Sigmoid colon (tissue), 7 donors: Measurements from ENCODE around the gene LNPEP. TPM values are rescaled to one million over a fixed set of nuclear protein-coding genes. Genes with fewer than 3 reads are reported as not detected.

Source experiments
- DNase-seq: peaks from one replicate; pipeline ENCODE4 v3.0.0-alpha.2; 2019
- H3K27ac ChIP-seq, 4 donors: fragments of 200-600 bp; sonication (generic); one replicate each; pipeline ENCODE4 v1.5.1; 2016 to 2019; ENCODE audit warnings: mild to moderate bottlenecking in 1 of 4
- H3K27me3 ChIP-seq, 3 donors: fragments of 200-600 bp; sonication (generic); one replicate each; pipeline ENCODE4 v1.5.1; 2019; ENCODE audit warnings: mild to moderate bottlenecking in 1 of 3
- H3K36me3 ChIP-seq, 4 donors: fragments of 200-600 bp; sonication (generic); one replicate each; pipeline ENCODE4 v1.5.1; 2016 to 2019
- H3K4me1 ChIP-seq, 4 donors: fragments of 200-600 bp; sonication (generic); one replicate each; pipeline ENCODE4 v1.5.1; 2017 to 2019
- H3K4me3 ChIP-seq, 4 donors: fragments of 200-600 bp; sonication (generic); one replicate each; pipeline ENCODE4 v1.5.1; 2017 to 2019; ENCODE audit warnings: mild to moderate bottlenecking in 2 of 4, moderate library complexity in 1 of 4
- H3K9me3 ChIP-seq, 4 donors: fragments of 200-600 bp in 3 of 4; sonication (generic) in 3 of 4; one replicate each; pipeline versions ENCODE4 v1.5.1 to v1.6.1; 2013 to 2019
- EP300 ChIP-seq, 4 donors: sonication (generic); formaldehyde crosslinking; IDR thresholded peaks; one replicate each; pipeline ENCODE4 v1.6.1; 2017; ENCODE audit warnings: antibody characterized with exemption in 4 of 4
- POLR2A ChIP-seq, 2 donors: fragments of 450-650 bp; IDR thresholded peaks; one replicate each; pipeline ENCODE4 v1.6.1; 2016; ENCODE audit warnings: antibody characterized with exemption in 2 of 2, mild to moderate bottlenecking in 2 of 2, moderate library complexity in 2 of 2
- POLR2AphosphoS5 ChIP-seq, 4 donors: sonication (generic); formaldehyde crosslinking; IDR thresholded peaks; one replicate each; pipeline ENCODE4 v1.6.1; 2017; ENCODE audit warnings: antibody characterized with exemption in 4 of 4
- WGBS, 2 donors: extraction: QIAGEN DNeasy Blood & Tissue Kit; methylation state at CpG; one replicate each; pipeline ENCODE4 v1.1.7; 2013; 5-methylcytosine and 5-hydroxymethylcytosine counted together
- intact Hi-C: fragments of 100-400 bp; cut with DNase I; formaldehyde crosslinking; loops from one replicate; pipeline ENCODE4 v1.15.1; 2023
- polyA plus RNA-seq, 3 donors: library from polyadenylated mRNA; stranded (reverse); fragments of 200-250 nt; gene quantifications; one replicate each; pipeline ENCODE4 v1.2.3, GENCODE V29; 2013
- total RNA-seq, 4 donors: library from RNA; depleted of rRNA; stranded (reverse); fragments of >200 nt; gene quantifications; one replicate each; pipeline ENCODE4 v1.1.0, GENCODE V29; 2016
- TF ChIP-seq, protein P1 (sequence below), 4 experiments: fragments of 450-650 bp in 3 of 4; fragments of 200-600 bp in 1 of 4; IDR thresholded peaks; one replicate each; pipeline ENCODE4 v1.5.1; 2016 to 2019; ENCODE audit warnings: antibody characterized with exemption in 4 of 4, mild to moderate bottlenecking in 3 of 4, moderate library complexity in 2 of 4
- donor health status: healthy with polysubstance abuse.
- donor health status: Bipolar disorder and iron deficiency.
- donor health status: healthy.

The LNPEP gene
- total and polyA plus RNA-seq, 7 donors = 1.4 to 68.1 (median 45.2) TPM

GRCh38 chr5:97026721-97027120 lies 90.8 kb downstream of the LNPEP start:
- peaks cover 11 to 79% (median 18%) of the 10 kb centered on the region in 4 donors for H3K36me3 ChIP-seq
- intact Hi-C loops = no loop called here

GRCh38 chr5:97037819-97038218 lies 101.9 kb downstream of the LNPEP start:
- 73 to 89% methylated on average over 7 of the region's 7 CpGs for WGBS, 2 donors
- Histone ChIP-seq H3K27me3 (no peaks in the 10 kb centered on the region), H3K27ac (no peak overlapping the region), H3K4me1 (peaks cover 0 to 3% (median 0%) of the 10 kb centered on the region in 4 donors), H3K4me3 (no peak overlapping the region), H3K9me3 (no peaks in the 10 kb centered on the region), H3K36me3 (peaks cover 0 to 10% (median 0%) of the 10 kb centered on the region in 4 donors)
- TF ChIP-seq POLR2A (IDR thresholded peaks at IDR 0.05) (no peak), POLR2AphosphoS5 (IDR thresholded peaks at IDR 0.05) (no peak), EP300 (IDR thresholded peaks at IDR 0.05) (no peak)
- TF ChIP-seq, protein P1, sequence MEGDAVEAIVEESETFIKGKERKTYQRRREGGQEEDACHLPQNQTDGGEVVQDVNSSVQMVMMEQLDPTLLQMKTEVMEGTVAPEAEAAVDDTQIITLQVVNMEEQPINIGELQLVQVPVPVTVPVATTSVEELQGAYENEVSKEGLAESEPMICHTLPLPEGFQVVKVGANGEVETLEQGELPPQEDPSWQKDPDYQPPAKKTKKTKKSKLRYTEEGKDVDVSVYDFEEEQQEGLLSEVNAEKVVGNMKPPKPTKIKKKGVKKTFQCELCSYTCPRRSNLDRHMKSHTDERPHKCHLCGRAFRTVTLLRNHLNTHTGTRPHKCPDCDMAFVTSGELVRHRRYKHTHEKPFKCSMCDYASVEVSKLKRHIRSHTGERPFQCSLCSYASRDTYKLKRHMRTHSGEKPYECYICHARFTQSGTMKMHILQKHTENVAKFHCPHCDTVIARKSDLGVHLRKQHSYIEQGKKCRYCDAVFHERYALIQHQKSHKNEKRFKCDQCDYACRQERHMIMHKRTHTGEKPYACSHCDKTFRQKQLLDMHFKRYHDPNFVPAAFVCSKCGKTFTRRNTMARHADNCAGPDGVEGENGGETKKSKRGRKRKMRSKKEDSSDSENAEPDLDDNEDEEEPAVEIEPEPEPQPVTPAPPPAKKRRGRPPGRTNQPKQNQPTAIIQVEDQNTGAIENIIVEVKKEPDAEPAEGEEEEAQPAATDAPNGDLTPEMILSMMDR (IDR thresholded peaks at IDR 0.05) = no peak
- intact Hi-C loops = no loop called here
- DNase-seq = no peak

More at GRCh38 chr5:97026721-97027120, 90.8 kb downstream of the LNPEP start:
- WGBS, 2 donors = 93 to 95% methylated on average over 6 of the region's 6 CpGs
- no peak for DNase-seq
- Histone ChIP-seq H3K9me3 (no peaks in the 10 kb centered on the region), H3K4me3 (no peak overlapping the region), H3K27me3 (no peaks in the 10 kb centered on the region), H3K27ac (no peak overlapping the region), H3K4me1 (peaks cover 0 to 12% (median 5%) of the 10 kb centered on the region in 4 donors)
- TF ChIP-seq, protein P1 (IDR thresholded peaks at IDR 0.05) = no peak
- TF ChIP-seq POLR2AphosphoS5 (IDR thresholded peaks at IDR 0.05) (no peak), EP300 (IDR thresholded peaks at IDR 0.05) (no peak), POLR2A (IDR thresholded peaks at IDR 0.05) (no peak)

- H3K4me3 ChIP-seq = no peak overlapping the region
- H3K36me3 ChIP-seq = no peaks in the 10 kb centered on the region
- WGBS, 2 donors = 98 to 99% methylated on average over 4 of the region's 4 CpGs
- intact Hi-C loops = loop anchor here (5.0 kb wide), 1 partner anchor 121 kb away; no protein-coding TSS in a partner anchor
- no peaks in the 10 kb centered on the region for H3K9me3 ChIP-seq
- peaks cover 0 to 3% (median 0%) of the 10 kb centered on the region in 4 donors for H3K4me1 ChIP-seq
- no peak for TF ChIP-seq POLR2AphosphoS5 (IDR thresholded peaks at IDR 0.05)
- TF ChIP-seq EP300 (IDR thresholded peaks at IDR 0.05) = no peak
- TF ChIP-seq, protein P1 (IDR thresholded peaks at IDR 0.05) = no peak
- TF ChIP-seq POLR2A (IDR thresholded peaks at IDR 0.05) = no peak
- no peaks in the 10 kb centered on the region for H3K27me3 ChIP-seq
- no peak for DNase-seq
- H3K27ac ChIP-seq = no peak overlapping the region
These were observed 105.4 kb downstream of the LNPEP start for GRCh38 chr5:97041239-97041638.

GRCh38 chr5:97042996-97043395 lies 107.1 kb downstream of the LNPEP start:
- H3K27me3 ChIP-seq = no peaks in the 10 kb centered on the region
- intact Hi-C loops = loop anchor here (5.0 kb wide), 1 partner anchor 119 kb away; no protein-coding TSS in a partner anchor
- no peak for DNase-seq
- H3K9me3 ChIP-seq = no peaks in the 10 kb centered on the region
- peaks cover 0 to 3% (median 0%) of the 10 kb centered on the region in 4 donors for H3K4me1 ChIP-seq
- H3K27ac ChIP-seq = no peak overlapping the region
- no peak overlapping the region for H3K4me3 ChIP-seq
- TF ChIP-seq POLR2A (IDR thresholded peaks at IDR 0.05) = no peak
- no peak for TF ChIP-seq POLR2AphosphoS5 (IDR thresholded peaks at IDR 0.05)
- TF ChIP-seq, protein P1 (IDR thresholded peaks at IDR 0.05) = no peak
- TF ChIP-seq EP300 (IDR thresholded peaks at IDR 0.05) = no peak
- 90 to 94% methylated on average over 7 of the region's 7 CpGs for WGBS, 2 donors
- no peaks in the 10 kb centered on the region for H3K36me3 ChIP-seq

DNA sequence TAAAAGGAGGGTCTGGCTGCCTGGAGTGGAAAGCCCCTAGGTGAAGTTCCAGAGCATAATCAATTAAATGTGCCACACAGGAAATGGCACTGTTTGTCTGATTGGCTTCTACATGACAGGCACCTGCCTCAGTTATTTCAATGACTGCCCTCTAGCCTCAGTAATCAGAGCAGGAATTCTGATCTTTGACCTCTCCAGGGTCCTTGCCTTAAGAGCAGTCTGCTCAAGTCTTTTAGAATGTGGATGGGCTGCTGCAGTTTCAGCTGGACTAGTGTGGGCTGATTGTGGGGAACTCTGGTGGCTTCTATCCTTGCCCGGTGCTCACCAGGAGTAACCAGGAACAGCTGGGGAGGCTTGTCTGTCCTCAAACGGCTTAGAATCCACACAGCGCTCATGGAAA lies 107.6 kb downstream of the LNPEP start:
- TF ChIP-seq POLR2A (IDR thresholded peaks at IDR 0.05) (no peak), POLR2AphosphoS5 (IDR thresholded peaks at IDR 0.05) (no peak), EP300 (IDR thresholded peaks at IDR 0.05) (no peak)
- TF ChIP-seq, protein P1 (IDR thresholded peaks at IDR 0.05) = no peak
- no peak for DNase-seq
- no peaks in the 10 kb centered on the region for H3K27me3 ChIP-seq
- H3K36me3 ChIP-seq = no peaks in the 10 kb centered on the region
- no peak overlapping the region for H3K27ac ChIP-seq
- intact Hi-C loops = loop anchor here (5.0 kb wide), 1 partner anchor 119 kb away; no protein-coding TSS in a partner anchor
- 74 to 75% methylated on average over 3 of the region's 3 CpGs for WGBS, 2 donors
- H3K4me3 ChIP-seq = no peak overlapping the region
- H3K4me1 ChIP-seq = peaks cover 0 to 3% (median 0%) of the 10 kb centered on the region in 4 donors
- no peaks in the 10 kb centered on the region for H3K9me3 ChIP-seq
